H9 (cell line): ENCODE results near the gene PPP1R26. TPM values are rescaled to one million over a fixed set of nuclear protein-coding genes. Genes with fewer than 3 reads are reported as not detected.
A peak's percentile ranks its signal among the peaks of the same experiment; 100 is the strongest.

Experiments
- DNase-seq: peaks from one replicate; pipeline ENCODE4 v3.0.0-alpha.2; 2017
- H2AFZ ChIP-seq: one replicate; pipeline ENCODE4 v1.6.1; 2013; ENCODE audit warnings: mild to moderate bottlenecking, low read length, control low read depth, moderate library complexity
- H2AK5ac ChIP-seq: 2 replicates; pipeline ENCODE4 v1.6.1; 2013; ENCODE audit warnings: low read length, control low read depth, mixed read lengths; ENCODE audit not compliant: insufficient read length
- H2BK120ac ChIP-seq: one replicate; pipeline ENCODE4 v1.6.1; 2013; ENCODE audit warnings: low read depth, mild to moderate bottlenecking, low read length, control low read depth, inconsistent platforms; ENCODE audit not compliant: poor library complexity, severe bottlenecking
- H2BK12ac ChIP-seq: 2 replicates; pipeline ENCODE4 v1.6.1; 2013; ENCODE audit warnings: low read length, control low read depth, mixed read lengths, low read depth; ENCODE audit not compliant: insufficient read length
- H2BK15ac ChIP-seq: 2 replicates; pipeline ENCODE4 v1.6.1; 2013; ENCODE audit warnings: low read depth, low read length, control low read depth
- H2BK20ac ChIP-seq: one replicate; pipeline ENCODE4 v1.6.1; 2013; ENCODE audit warnings: low read depth, mild to moderate bottlenecking, low read length, control low read depth, inconsistent platforms; ENCODE audit not compliant: poor library complexity, severe bottlenecking
- H2BK5ac ChIP-seq: 2 replicates; pipeline ENCODE4 v1.6.1; 2013; ENCODE audit warnings: low read length, control low read depth, mixed read lengths; ENCODE audit not compliant: insufficient read length
- H3K14ac ChIP-seq: 2 replicates; pipeline ENCODE4 v1.6.1; 2013; ENCODE audit warnings: low read length, control low read depth; ENCODE audit not compliant: insufficient read depth
- H3K18ac ChIP-seq: 2 replicates; pipeline ENCODE4 v1.6.1; 2013; ENCODE audit warnings: low read depth, mild to moderate bottlenecking, mixed read lengths, low read length, control low read depth; ENCODE audit not compliant: insufficient read length
- H3K23ac ChIP-seq: 2 replicates; pipeline ENCODE4 v1.6.1; 2013; ENCODE audit warnings: low read length, control low read depth, mixed read lengths, low read depth; ENCODE audit not compliant: insufficient read length
- H3K23me2 ChIP-seq: 2 replicates; pipeline ENCODE4 v1.6.1; 2013; ENCODE audit warnings: low read depth, mild to moderate bottlenecking, mixed read lengths, low read length, control low read depth; ENCODE audit not compliant: insufficient read length, poor library complexity, severe bottlenecking
- H3K27ac ChIP-seq: 2 replicates; pipeline ENCODE4 v1.5.1; 2013; ENCODE audit warnings: low read length, control low read depth, mixed read lengths, low read depth; ENCODE audit not compliant: insufficient read length
- H3K27me3 ChIP-seq: 2 replicates; pipeline ENCODE4 v1.6.1; 2013; ENCODE audit warnings: low read length, control low read depth, inconsistent platforms; ENCODE audit not compliant: insufficient read depth
- H3K4ac ChIP-seq: 2 replicates; pipeline ENCODE4 v1.6.1; 2013; ENCODE audit warnings: low read depth, mild to moderate bottlenecking, control low read depth, inconsistent platforms, low read length, moderate library complexity
- H3K4me1 ChIP-seq: 2 replicates; pipeline ENCODE4 v1.6.1; 2013; ENCODE audit warnings: low read length, control low read depth, inconsistent platforms; ENCODE audit not compliant: insufficient read depth
- H3K4me2 ChIP-seq: 2 replicates; pipeline ENCODE4 v1.6.1; 2013; ENCODE audit warnings: low read length, control low read depth, mixed read lengths; ENCODE audit not compliant: insufficient read length, insufficient read depth
- H3K56ac ChIP-seq: 2 replicates; pipeline ENCODE4 v1.6.1; 2013; ENCODE audit warnings: low read depth, mild to moderate bottlenecking, mixed read lengths, low read length, control low read depth; ENCODE audit not compliant: insufficient read length
- H3K79me1 ChIP-seq: 2 replicates; pipeline ENCODE4 v1.6.1; 2013; ENCODE audit warnings: low read depth, mild to moderate bottlenecking, moderate library complexity, low read length, control low read depth, inconsistent platforms; ENCODE audit not compliant: insufficient read depth, poor library complexity, severe bottlenecking
- H3K79me2 ChIP-seq: 2 replicates; pipeline ENCODE4 v1.6.1; 2013; ENCODE audit warnings: low read length, control low read depth, inconsistent platforms; ENCODE audit not compliant: insufficient read depth
- H3K9ac ChIP-seq: 2 replicates; pipeline ENCODE4 v1.6.1; 2013; ENCODE audit warnings: low read length, control low read depth, mixed read lengths; ENCODE audit not compliant: insufficient read length; ENCODE audit errors: extremely low read depth
- H3K9me3 ChIP-seq: one replicate; pipeline ENCODE4 v1.6.1; 2013; ENCODE audit warnings: low read depth, low read length, inconsistent platforms; ENCODE audit not compliant: control insufficient read depth
- H3T11ph ChIP-seq: one replicate; pipeline ENCODE4 v1.6.1; 2013; ENCODE audit warnings: mild to moderate bottlenecking, low read length, control low read depth, inconsistent platforms
- H4K20me1 ChIP-seq: one replicate; pipeline ENCODE4 v1.6.1; 2013; ENCODE audit not compliant: control insufficient read depth, insufficient read length, insufficient read depth
- H4K5ac ChIP-seq: 2 replicates; pipeline ENCODE4 v1.6.1; 2013; ENCODE audit warnings: low read depth, mild to moderate bottlenecking, mixed read lengths, low read length, control low read depth; ENCODE audit not compliant: insufficient read length
- H4K8ac ChIP-seq: replicated peaks from 2 replicates; pipeline ENCODE4 v1.6.1; 2013; ENCODE audit warnings: low read length, control low read depth, mixed read lengths, low read depth; ENCODE audit not compliant: insufficient read length
- H4K91ac ChIP-seq: 2 replicates; pipeline ENCODE4 v1.6.1; 2013; ENCODE audit warnings: low read depth, mild to moderate bottlenecking, moderate library complexity, mixed read lengths, low read length, control low read depth; ENCODE audit not compliant: insufficient read length
- H3K27ac Mint-ChIP-seq, 3 experiments: 2 replicates in 2 of 3; 3 replicates in 1 of 3; pipeline ENCODE4 v1.8.0; 2020 to 2021; ENCODE audit warnings: mixed read lengths in 3 of 3, mild to moderate bottlenecking in 1 of 3, moderate library complexity in 1 of 3
- H3K27me3 Mint-ChIP-seq: 2 replicates; pipeline ENCODE4 v1.8.0; 2021; ENCODE audit warnings: low read depth, mild to moderate bottlenecking, moderate library complexity, mixed read lengths
- H3K36me3 Mint-ChIP-seq, 3 experiments: 2 replicates in 2 of 3; 3 replicates in 1 of 3; pipeline ENCODE4 v1.8.0; 2020 to 2021; ENCODE audit warnings: low read depth in 3 of 3, mixed read lengths in 3 of 3; ENCODE audit not compliant: insufficient read depth in 1 of 3
- H3K4me1 Mint-ChIP-seq, 2 experiments: 2 replicates each; pipeline ENCODE4 v1.8.0; 2020; ENCODE audit warnings: mixed read lengths in 2 of 2
- H3K4me3 Mint-ChIP-seq, 2 experiments: 2 replicates in 1 of 2; 3 replicates in 1 of 2; pipeline ENCODE4 v1.8.0; 2020 to 2021; ENCODE audit warnings: mild to moderate bottlenecking in 2 of 2, mixed read lengths in 2 of 2, moderate library complexity in 1 of 2
- H3K9me3 Mint-ChIP-seq, 2 experiments: 2 replicates in 1 of 2; 3 replicates in 1 of 2; pipeline ENCODE4 v1.8.0; 2020; ENCODE audit warnings: mild to moderate bottlenecking in 2 of 2, mixed read lengths in 2 of 2, moderate library complexity in 1 of 2
- CTCF ChIP-seq: fragments of 200-600 bp; sonication (generic); conservative IDR thresholded peaks from 3 replicates; pipeline ENCODE4 v1.8.0; 2021; ENCODE audit warnings: antibody characterized with exemption, mild to moderate bottlenecking
- WGBS: extraction: QIAGEN DNeasy Blood & Tissue Kit; methylation state at CpG from one replicate; pipeline ENCODE4 v1.1.7; 2013; ENCODE audit warnings: missing lambda C conversion rate, low lambda C conversion rate, mixed read lengths; ENCODE audit not compliant: insufficient read length; ENCODE audit errors: extremely low coverage; 5-methylcytosine and 5-hydroxymethylcytosine counted together
- total RNA-seq: library from RNA; stranded (reverse); gene quantifications from 2 replicates; pipeline ENCODE4 v1.2.1, GENCODE V29; 2021

The PPP1R26 gene
- total RNA-seq, 1 experiment from 2014 or later: 38.0 TPM

DNA sequence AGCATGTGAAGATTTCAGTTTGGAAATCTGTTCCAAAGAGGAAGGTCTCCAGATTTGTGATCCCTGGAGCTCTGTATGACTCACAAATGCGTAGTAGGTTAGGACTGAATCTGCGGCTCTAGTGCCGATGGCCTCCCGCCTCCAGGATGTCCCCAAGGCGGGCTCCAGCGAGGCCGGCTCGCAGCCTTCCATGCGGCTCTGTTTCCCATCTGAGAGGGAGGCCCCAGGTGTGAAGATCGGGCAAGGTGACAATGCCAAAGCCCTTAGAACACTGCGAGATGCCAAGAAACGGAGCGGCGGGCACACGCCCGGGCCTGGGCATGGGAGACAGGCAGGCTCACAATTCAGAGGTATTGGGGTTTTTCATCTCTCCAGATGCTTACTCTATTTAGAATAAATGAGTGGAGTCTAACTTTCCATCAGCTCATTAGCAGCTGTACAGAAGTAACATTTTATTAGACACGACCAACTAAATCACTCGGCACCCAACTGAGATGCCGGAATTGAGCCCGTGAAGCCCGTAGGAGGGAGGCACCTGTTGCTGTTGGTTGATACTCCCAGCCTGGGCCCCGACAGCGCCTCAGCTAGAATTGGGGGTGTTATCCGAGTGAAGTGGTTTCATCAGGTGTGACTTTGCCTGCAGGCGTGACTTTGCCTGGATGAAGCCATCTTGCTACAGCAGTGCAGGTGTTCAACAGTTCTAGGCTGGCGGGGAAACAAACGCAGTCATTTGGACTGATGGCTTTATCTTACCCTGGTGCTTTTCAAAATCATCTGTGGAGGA lies 13.5 kb downstream of the PPP1R26 start:
- no peaks in the 10 kb centered on the region for H3K79me1 ChIP-seq
- no peaks in the 10 kb centered on the region for H3K9me3 ChIP-seq
- H3K27me3 ChIP-seq: no peaks in the 10 kb centered on the region
- H2AK5ac ChIP-seq: no peak overlapping the region
- no peaks in the 10 kb centered on the region for H3K23me2 ChIP-seq
- no peaks in the 10 kb centered on the region for H3K9me3 Mint-ChIP-seq
- no peak overlapping the region for H4K5ac ChIP-seq
- H3K18ac ChIP-seq: no peak overlapping the region
- no peak overlapping the region for H2BK12ac ChIP-seq
- H4K8ac ChIP-seq: no peak overlapping the region
- no peak overlapping the region for H3K56ac ChIP-seq
- H3K4ac ChIP-seq: no peak overlapping the region
- no peak overlapping the region for H2BK15ac ChIP-seq
- no peak overlapping the region for H2AFZ ChIP-seq
- DNase-seq: no peak
- H3K9ac ChIP-seq: no peak overlapping the region
- H4K91ac ChIP-seq: no peak overlapping the region
- H3K27ac Mint-ChIP-seq: peak overlapping the region in 1 of 3 experiments; percentile 28; a peak in 1 of 7 replicates
- no peak for TF ChIP-seq CTCF
- no peak overlapping the region for H3K4me2 ChIP-seq
- H3T11ph ChIP-seq: no peak overlapping the region
- H2BK120ac ChIP-seq: no peak overlapping the region
- peaks cover 10 to 18% of the 10 kb centered on the region in 2 experiments; a peak in 3 of 4 replicates for H3K4me1 Mint-ChIP-seq
- no peaks in the 10 kb centered on the region for H3K79me2 ChIP-seq
- H3K27me3 Mint-ChIP-seq: peaks cover 3% of the 10 kb centered on the region
- no CpG with 5 or more reads among the region's 27 CpGs for WGBS
- no peaks in the 10 kb centered on the region for H3K4me1 ChIP-seq
- no peak overlapping the region for H3K14ac ChIP-seq
- H3K27ac ChIP-seq: no peak overlapping the region
- H3K36me3 Mint-ChIP-seq: peaks cover 4 to 14% (median 9%) of the 10 kb centered on the region in 3 experiments; a peak in 6 of 7 replicates
- H3K4me3 Mint-ChIP-seq: no peak overlapping the region
- H2BK20ac ChIP-seq: no peak overlapping the region
- no peak overlapping the region for H2BK5ac ChIP-seq
- H4K20me1 ChIP-seq: no peaks in the 10 kb centered on the region
- H3K23ac ChIP-seq: no peak overlapping the region
